Measurements from ENCODE around the gene NF1.
"Not testable (repeated sequence)": the region's sequence is repeated elsewhere in the genome, so short reads cannot be mapped to it uniquely, and the experiment has no call there.

- not testable (repeated sequence) for TF ChIP-seq CTCF, POLR2A (IDR thresholded peaks at IDR 0.05)
Measured at GRCh38 chr17:31046856-31047425, 47.8 kb upstream of the NF1 start.
